Measurements from ENCODE around the gene ZNF570.
A peak's percentile ranks its signal among the peaks of the same experiment; 100 is the strongest.

ZNF570 gene

DNA sequence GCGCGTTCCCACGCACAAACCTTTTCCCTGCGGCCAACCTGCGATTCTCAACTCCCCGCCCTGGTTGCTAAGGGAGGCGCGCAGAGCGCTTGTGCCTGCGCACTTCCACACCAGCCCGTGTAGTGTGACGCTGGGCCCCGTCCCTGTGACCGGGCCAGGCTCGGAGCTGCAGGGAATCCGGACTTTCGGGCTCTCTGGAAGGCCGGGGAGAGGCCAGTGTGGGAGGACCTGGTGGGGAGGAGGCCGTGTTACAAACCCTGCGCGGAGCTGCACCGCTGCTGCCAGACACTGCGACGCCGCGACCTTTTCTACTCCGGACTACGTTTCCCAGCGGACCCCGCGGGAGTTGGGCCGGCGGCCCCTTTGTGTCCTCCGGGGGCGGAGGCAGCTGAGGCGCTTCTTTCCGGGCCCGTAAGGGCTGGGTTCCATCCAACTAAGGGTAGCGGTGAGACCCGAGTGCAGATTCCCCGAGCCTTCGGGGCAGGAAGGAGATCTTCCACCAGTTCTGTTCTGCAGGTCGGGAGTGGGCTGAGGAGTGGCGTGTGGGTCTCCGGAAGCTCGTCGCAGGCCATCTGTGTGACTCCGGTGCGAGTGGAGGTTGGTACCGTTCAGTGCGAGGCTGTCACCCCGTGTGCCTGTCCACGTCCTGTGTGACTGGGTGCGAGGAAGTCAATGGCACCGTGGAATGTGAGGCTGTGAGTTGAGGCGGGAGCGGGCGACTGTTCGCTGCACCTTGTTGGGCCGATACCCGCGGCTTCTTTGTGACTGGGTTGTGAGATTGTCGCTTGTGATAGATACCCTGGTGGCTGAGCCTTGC lies at the start of gene ZNF570:
ZNF570 (plus strand) TSS at position 396 of the 817 bp plus-strand sequence. CDS start 999 bp downstream, outside the sequence.
- DNase-seq (ENCODE audit: low read depth), result peak; percentile 81

DNA sequence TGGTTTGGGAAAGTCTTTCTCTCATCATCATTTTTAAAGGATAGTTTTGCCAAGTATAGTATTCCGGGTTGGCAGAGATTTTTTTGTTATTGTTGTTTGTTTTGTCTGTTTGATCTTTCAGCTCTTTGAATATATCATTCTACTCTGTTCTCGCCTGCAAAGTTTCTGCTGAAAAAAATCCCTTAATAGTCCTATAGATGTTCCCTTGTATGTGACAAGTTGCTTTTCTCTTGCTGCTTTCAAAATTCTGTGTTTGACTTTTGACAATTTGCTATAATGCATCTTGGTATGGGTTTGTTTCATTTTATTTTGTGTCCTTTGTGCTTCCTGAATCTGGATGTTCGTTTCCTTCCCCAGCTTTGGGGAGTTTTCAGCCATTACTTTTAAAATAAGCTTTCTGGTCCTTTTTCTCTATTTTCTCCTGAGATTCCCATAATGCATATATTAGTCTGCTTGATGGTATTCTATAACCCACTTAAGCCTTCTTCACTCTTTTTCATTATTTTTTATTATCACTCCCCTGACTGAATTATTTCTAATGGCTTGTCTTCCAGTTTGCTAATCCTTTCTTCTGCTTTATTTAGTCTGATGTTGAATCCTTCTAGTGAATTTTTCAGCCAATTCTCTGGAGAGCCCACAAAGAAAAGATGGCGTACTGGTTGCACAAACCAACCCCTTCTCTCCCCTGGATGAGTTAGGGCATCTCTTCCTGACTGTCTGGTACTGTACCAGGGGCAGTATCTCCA lies 16.5 kb upstream of the ZNF570 start:
- no peak for DNase-seq (ENCODE audit: low read depth)

DNA sequence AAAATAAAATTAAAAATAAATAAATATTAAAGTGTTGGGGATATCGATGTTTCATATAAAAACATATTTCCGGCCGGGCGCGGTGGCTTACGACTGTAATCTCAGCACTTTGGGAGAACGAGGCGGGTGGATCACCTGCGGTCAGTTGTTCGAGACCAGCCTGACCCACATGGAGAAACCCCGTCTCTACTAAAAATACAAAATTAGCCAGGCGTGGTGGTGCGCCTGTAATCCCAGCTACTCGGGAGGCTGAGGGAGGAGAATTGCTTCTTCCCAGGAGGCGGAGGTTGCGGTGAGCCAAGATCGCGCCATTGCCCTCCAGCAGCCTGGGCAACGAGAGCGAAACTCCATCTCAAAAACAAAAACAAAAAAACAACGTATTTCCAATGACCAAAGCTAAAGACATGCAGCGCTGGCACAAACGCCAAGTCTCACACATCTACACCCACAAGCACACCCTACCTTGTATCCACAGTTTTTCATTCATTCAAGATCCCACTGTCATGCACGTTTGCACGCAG lies 2.8 kb upstream of the ZNF570 start:
- no peak for DNase-seq (ENCODE audit: low read depth)

- peak; percentile 76 for DNase-seq (ENCODE audit: low read depth)
These were observed 2.2 kb upstream of the ZNF570 start, which contains the start of gene ZNF569 for GRCh38 chr19:37466798-37467607. ZNF569 (minus strand) TSS chr19:37467444; CDS start chr19:37444921, 22,523 bp downstream.

- DNase-seq (ENCODE audit: low read depth), result no peak
These were observed 1.5 kb upstream of the ZNF570 start for GRCh38 chr19:37467608-37468090.

DNA sequence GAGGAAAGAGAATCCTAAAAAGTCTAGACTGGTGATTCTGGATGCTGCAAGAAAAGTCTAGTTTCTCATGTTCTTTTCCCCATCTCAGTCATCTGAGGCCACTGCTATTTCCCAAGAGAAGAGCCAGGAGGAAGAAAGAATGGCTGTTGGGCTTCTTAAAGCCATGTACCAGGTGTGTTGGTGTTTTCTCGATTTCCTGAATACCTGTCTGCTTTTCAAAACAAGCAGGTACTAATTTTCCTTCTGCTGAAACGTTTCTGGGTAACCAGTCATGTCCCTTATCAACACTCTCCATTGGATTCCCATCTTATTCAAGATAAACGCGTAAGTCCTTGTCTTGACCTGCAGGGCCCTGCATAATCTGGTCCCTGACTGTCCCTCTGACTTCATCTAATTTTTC lies 1.1 kb downstream of the ZNF570 start:
- no peak for DNase-seq (ENCODE audit: low read depth)

DNA sequence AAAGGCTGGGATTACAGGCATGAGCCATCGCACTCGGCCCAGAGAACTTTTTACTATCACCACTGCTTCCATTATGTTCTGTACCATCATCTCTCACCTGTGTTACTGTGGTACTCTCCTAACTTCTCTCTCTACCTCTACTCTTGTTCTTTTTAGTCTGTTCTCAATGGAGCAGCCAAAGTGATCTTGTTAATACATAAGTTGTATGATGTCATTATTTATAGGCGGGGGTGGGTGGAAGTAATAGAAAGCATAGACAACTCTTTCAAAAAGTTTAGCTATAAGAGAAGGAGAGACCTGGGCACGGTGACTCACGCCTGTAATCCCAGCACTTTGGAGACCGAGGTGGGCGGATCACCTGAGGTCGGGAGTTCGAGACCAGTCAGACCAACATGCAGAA lies 3.0 kb downstream of the ZNF570 start:
- no peak for DNase-seq (ENCODE audit: low read depth)

GRCh38 chr19:37484406-37485168 lies 15.4 kb downstream of the ZNF570 start:
- no peak for DNase-seq (ENCODE audit: low read depth)

DNA sequence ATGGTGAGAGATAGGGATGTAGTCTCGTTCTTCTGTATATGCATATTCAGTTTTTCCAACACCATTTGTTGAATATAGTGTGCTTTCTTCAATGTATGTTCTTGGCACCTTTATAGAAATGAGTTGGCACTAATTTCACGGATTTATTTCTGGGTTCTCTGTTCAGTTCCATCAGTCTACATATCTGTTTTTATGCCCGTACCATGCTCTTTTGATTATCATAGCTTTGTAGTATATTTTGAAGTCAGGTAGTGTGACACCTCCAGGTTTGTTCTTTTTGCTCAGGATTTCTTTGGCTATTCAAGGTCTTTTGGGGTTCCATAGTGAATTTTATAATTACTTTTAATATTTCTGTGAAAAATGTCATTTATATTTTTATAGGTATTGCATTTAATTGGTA lies 23.1 kb downstream of the ZNF570 start:
- DNase-seq (ENCODE audit: low read depth), result no peak

GRCh38 chr19:37505958-37506386 lies 36.8 kb downstream of the ZNF570 start:
- no peak for DNase-seq (ENCODE audit: low read depth)

- peak; percentile 59 for DNase-seq (ENCODE audit: low read depth)
These were observed 37.4 kb downstream of the ZNF570 start, which contains the start of gene ZNF793 for GRCh38 chr19:37506387-37507166. ZNF793 (plus strand) TSS chr19:37506939; CDS start chr19:37523440, 16,501 bp downstream.

DNA sequence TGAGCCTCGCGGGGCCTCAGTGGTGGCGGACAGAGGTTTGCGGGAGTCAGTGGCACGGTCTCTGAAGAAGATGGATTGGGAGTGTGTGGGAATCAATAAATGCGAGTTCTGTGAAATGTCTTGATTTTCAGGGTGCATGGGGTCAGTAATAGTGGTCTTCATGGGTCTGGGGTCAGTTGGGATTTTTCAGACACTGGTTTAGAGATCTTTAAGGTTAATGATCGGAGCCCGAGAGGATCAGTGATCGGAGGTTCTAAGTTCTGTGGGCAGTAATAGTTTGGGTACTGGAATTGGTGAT lies 38.0 kb downstream of the ZNF570 start:
- no peak for DNase-seq (ENCODE audit: low read depth)

GRCh38 chr19:37511186-37511585 lies 42.0 kb downstream of the ZNF570 start:
- no peak for DNase-seq (ENCODE audit: low read depth)

GRCh38 chr19:37511821-37512220 lies 42.7 kb downstream of the ZNF570 start:
- no peak for DNase-seq (ENCODE audit: low read depth)

DNA sequence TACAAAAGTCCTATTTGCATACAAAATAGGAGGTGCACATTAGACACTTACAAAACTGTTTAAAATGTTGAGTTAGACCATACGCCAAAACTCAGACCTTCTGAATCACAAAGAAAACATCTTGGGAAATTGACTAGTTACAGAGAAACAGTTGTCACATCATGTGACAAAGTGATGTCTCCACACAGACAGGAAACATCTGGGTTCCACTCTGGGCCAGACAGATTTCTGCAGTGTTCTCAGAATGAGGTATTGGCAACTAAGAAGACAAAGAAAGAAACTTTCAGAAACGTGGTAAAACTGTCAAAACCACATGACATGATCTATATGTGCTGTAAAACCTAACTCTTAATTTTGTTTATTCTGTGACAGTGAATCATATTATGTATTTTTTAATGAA lies 44.2 kb downstream of the ZNF570 start:
- DNase-seq (ENCODE audit: low read depth), result no peak

DNA sequence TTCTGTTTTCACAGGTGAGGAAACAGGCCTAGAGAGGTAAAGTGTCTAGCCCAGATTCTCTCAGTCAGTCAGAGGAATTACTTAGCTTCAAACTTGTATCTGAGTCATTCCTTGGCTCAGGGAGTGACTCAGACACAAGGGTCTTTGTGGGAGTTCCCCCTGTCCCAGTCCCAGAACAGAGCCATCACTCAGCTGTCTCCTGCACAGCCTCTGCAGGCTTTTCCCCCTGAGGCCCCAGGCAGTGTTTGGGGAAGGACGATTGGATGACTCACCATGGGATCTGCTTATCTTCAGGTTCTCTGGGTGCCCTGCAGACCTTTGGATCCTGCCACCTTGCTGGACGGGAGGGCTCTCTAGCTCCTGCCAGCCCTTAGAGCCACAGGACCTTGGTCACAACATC lies 50.7 kb downstream of the ZNF570 start:
- DNase-seq (ENCODE audit: low read depth), result no peak

- no peak for DNase-seq (ENCODE audit: low read depth)
These were observed 68.3 kb downstream of the ZNF570 start for GRCh38 chr19:37537391-37537947.

All from stimulated activated CD8-positive, alpha-beta memory T cell treated with anti-CD3 and anti-CD28 coated beads, Interleukin-12 subunit alpha, Interleukin-12 subunit beta, amount 100 ng/mL, for 4 hours (primary cell).